GM19238 (cell line): ENCODE measurements around the gene NRDC.
A peak's percentile ranks its signal among the peaks of the same experiment; 100 is the strongest.

ENCODE experiments used
- DNase-seq: peaks from one replicate; pipeline ENCODE4 v3.0.0; 2011; ENCODE audit warnings: low spot score; ENCODE audit not compliant: insufficient read length

NRDC gene, protein sequence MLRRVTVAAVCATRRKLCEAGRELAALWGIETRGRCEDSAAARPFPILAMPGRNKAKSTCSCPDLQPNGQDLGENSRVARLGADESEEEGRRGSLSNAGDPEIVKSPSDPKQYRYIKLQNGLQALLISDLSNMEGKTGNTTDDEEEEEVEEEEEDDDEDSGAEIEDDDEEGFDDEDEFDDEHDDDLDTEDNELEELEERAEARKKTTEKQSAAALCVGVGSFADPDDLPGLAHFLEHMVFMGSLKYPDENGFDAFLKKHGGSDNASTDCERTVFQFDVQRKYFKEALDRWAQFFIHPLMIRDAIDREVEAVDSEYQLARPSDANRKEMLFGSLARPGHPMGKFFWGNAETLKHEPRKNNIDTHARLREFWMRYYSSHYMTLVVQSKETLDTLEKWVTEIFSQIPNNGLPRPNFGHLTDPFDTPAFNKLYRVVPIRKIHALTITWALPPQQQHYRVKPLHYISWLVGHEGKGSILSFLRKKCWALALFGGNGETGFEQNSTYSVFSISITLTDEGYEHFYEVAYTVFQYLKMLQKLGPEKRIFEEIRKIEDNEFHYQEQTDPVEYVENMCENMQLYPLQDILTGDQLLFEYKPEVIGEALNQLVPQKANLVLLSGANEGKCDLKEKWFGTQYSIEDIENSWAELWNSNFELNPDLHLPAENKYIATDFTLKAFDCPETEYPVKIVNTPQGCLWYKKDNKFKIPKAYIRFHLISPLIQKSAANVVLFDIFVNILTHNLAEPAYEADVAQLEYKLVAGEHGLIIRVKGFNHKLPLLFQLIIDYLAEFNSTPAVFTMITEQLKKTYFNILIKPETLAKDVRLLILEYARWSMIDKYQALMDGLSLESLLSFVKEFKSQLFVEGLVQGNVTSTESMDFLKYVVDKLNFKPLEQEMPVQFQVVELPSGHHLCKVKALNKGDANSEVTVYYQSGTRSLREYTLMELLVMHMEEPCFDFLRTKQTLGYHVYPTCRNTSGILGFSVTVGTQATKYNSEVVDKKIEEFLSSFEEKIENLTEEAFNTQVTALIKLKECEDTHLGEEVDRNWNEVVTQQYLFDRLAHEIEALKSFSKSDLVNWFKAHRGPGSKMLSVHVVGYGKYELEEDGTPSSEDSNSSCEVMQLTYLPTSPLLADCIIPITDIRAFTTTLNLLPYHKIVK

DNA sequence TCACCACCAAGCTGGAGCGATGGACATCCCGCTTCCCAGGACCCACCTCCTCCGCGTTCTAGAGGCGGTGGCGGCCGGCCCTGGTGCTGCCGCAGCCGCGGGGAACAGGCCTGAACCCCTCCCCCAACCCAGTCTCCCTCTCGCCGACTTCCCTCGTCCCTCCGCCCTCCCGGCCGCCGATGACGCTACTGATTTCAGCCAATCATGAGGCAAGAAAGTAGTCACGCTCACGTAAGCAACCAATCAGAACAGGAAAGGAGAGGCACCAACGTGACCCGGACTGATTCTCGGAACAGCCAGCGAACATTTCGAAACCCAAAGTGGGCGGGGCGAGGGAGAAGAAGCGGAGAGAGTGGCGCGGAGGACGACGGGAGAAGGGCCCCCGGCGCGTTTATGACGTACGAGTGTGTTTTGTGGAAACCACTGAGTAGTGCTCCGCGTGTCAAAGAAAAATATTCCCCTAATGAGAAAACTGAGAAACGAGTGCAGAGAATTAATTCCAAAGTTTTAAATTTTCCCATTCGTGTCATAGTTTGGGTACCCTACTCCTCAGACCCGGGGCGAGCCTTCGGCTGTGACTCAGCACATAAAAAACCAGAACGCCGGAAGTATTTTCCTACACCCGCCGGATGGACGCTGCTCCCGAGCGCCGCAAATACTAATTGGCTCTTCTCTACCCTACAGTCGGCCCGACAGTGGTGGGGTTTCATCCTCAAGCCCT is at the start of gene NRDC:
Gene NRDC, minus strand, starts transcription at position 112 of the 721 bp plus-strand sequence. CDS start 112 bp downstream, outside the sequence.
- peak; percentile 81 for DNase-seq

DNA sequence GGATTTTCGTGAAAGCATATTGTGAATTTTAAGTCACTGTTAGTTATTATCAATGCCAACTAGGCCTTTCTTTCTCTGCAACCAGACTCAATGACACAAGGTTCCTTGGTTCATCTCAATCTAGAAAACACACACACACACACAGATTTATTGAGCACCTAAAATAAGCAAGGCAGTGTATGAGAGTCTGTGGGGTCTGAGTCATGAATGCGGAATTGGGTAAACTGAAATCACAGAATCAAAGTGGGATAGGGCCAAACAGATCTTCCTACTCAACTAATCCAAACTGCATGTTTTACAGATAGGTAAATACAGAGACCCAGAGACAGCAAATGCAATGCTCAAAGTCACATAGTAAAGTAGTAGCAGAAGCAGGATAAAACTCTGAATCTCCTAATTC is 48.5 kb upstream of the NRDC start:
- no peak for DNase-seq

DNA sequence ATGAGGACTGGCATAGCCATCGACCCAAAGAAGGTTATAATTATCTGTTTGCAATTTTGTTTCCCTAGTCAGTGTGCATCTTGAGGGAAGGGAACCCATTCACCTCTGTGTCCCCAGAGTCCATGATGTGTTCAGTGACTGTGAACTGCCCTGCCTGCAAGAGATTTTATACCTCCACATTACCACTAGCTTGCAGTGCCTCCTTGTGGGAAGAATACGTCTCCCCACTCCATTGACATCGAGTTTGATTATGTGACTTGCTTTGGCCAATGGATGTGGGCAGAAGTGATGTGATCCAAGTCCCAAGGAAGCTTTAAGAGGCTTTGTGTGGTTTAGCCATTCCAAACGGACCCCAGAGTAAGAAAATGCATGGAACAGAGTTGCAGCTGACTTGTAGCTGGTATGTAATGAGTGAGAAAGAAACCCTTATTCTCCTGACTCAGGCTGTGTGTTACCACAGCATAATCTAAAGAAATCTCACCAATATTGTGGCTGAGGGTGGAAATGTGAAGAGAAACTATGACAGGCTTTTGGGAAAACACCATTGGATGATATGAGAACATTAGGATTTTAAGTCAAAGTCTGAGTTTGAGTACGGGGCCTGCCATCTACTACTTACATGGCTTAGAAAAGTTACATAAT is 47.8 kb upstream of the NRDC start:
- DNase-seq: no peak

DNA sequence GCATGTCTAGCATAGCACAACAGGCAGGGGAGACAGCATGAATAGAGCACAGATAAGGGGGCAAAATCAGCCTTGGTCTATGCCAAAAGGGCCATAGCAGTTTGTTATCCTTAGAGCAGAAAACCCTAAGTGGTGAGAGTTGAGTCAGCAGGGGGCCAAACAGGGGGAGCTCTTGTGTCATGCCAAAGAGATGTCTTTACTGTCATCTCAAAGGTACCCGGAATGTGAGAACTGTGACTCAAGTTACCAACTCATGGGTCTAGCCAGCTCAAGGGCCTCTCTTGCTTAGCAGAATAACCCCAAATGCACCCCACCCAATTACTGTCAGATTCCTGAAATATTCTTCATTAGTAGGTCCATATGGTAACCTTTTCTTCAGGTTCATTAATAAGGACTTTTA is 45.9 kb upstream of the NRDC start:
- DNase-seq: no peak

DNA sequence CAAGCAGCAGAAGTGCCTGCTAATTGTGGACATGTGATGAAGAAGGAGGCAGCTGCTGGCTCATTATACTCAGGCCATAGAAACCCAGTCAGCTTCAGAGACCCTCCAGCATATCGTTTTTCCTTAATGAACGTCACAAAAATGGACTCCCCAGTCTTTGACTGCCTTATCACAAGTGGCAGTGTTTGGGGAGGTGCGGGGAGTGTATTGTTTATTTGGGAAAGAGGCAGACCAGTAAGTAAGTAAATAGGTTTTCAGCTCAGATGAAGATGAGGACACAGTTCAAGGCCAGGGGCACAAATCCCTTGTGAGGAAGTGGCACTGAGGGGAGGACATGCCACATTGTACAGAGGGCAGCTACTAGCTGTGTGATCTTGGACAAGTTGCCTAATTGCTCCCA is 43.5 kb upstream of the NRDC start:
- no peak for DNase-seq

DNA sequence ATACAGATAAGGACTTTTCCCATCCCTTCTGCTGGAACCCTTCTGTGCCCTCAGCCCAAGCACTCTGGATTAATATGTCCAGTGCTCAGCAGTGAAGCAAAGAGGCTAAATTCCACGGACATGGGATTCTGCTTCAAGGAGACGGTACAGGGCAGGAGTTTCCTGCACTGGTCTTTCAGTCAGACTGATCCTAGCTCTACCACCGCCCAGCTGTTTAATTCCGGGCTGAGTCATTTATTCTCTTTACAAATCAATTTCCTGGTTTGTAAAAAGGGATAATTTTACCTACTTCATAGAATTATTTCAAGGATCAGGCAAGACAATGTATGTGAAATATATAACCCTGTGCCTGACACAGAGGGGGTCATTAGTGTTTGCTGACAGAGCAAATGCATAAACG is 41.6 kb upstream of the NRDC start:
- no peak for DNase-seq

DNA sequence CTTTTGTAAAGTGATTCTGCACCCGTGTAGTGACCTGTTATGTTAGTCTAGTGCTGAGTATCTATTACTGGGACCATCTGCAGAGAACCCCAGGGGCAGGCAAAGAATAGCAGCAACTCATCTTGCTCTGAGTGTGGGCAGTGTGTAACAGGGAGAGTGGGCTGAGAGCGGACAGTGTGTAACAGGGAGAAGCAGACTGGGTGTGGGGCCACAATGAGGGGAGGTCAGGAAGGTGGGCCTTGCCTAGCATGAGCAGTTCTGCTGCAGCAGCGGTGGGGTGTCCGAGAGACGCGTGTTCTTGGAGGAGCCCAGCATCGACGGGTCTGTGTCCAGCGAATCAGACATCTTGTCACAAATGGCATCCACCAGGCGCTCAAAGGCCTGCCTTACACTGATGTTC is 41.2 kb upstream of the NRDC start:
- DNase-seq: no peak

DNA sequence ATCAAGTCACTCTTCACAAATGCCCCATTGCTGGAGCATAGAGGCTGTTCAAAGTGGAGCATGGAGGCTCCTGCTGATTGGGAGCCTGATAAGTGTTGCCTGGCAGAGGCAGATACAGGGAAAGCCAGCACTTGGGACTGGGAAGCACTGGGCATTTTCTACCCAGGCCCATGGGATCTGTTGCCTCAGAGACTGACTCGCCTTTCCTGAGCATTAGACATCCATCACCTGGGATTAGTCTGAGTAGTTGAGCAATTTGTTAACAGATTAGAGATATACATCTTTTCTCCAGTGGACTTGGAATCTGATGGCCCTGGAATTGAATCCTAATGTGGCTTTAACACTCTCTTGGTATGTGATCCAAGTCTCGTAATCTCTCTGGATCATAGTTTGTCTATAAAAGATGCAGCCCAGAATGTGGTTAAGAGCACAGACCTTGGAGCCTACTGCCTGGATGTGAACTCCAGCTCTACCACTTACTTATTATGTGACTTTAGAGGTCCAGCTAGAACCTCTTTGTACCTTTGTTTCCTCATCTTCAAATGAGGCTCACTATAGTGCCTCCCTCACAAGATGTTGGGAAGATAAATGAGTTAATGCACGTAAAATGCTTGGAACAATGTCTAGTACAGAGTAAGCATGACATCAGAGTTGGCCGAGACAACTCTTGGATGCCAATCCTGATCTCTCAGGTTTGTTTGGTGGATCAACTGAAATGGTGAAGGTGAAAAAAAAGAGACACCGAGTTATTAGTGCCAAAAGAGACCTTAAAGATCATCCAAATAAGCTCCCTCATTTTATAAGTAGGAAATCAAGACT is 38.3 kb upstream of the NRDC start:
- DNase-seq: no peak

DNA sequence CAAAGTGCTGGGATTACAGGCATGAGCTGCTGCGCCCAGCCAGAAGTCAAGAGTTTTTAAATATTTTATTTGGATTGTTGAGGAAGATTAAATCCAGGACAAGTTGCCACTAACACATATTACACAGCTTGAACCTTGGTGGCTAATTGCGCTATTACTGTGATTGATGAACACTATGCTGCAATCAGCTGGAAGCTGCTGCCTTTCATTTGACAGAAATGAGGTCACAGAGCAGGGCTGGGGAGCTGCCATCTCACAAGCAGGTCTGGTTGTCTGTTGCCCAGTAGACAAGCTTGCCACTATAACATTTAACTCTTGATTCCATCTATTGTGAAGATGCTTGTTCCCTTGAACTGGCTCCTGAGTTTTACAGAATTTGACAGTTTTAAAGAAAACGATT is 37.4 kb upstream of the NRDC start:
- DNase-seq: no peak

DNA sequence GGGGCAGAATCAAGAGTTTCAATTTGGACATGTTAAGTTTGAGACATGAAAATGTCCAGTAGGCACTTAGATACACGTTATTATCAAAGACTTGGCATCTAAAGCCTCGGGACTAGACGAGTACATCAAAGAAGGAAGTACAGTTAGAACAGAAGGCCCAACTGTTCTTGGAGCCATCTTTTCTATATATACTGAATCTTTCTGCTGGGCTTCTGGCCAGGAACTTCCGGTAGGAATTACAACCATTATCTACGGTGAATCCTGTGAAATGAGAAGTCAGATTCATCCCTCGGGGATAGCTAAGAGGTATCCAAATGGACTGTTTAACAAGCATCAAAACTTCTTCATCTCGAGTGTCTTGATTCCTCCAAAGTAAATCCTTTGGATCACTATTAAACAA is 34.4 kb upstream of the NRDC start:
- DNase-seq: no peak

DNA sequence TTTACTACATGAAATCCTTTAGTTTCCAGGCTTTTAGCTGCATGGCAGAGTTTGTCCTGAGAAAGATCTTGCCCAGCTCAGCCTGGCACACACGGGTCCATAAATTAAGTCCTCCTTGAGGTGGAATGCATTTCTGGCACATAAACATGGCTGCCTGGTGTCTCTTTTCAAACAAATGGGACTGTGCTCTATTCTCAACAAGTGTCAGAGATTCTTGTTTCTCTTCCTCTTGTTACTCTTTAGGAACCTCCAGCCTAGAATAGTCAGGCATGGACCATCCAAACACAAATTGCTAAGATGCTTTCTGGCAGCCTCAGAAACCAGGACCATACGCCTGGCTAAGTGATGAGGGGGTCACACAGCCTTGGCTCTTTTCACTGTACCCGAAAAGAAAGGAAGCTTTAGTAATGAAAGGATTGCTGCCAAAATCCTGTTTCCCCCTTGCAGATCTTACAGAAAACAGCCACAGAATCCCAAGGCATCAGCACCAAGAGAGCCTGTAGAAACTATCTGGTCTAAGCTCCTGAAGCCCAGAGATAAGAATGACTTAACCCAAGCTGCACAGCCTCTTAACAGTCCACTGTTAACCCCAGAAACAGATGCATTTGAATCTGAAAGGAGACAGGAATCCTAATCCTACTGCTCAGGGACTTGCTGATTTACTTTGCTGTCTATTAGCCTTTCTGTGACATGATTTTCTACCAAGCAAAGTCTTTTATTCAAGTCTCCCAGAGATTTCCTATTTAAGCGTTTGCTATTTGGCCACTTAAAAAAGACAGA is 31.9 kb upstream of the NRDC start:
- no peak for DNase-seq

DNA sequence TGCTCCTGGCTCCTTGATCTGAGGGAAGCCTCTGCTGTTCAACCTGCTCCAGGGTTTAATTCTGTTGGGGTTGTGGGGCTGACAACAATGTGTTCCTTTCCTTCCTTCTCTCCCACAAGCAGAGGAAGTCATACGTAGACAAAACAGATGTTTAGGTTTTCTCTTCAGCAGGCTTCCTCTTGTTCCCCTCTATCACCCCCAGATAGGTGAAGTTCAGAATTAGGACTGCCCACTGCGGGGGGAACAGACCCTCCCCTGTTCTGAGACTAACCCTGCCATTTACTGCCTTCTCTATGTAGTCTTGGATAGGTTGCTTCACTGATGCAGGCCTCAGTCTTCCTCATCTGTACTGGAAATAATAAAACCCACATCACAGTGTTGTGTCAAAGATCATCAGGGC is 30.0 kb upstream of the NRDC start:
- no peak for DNase-seq

DNA sequence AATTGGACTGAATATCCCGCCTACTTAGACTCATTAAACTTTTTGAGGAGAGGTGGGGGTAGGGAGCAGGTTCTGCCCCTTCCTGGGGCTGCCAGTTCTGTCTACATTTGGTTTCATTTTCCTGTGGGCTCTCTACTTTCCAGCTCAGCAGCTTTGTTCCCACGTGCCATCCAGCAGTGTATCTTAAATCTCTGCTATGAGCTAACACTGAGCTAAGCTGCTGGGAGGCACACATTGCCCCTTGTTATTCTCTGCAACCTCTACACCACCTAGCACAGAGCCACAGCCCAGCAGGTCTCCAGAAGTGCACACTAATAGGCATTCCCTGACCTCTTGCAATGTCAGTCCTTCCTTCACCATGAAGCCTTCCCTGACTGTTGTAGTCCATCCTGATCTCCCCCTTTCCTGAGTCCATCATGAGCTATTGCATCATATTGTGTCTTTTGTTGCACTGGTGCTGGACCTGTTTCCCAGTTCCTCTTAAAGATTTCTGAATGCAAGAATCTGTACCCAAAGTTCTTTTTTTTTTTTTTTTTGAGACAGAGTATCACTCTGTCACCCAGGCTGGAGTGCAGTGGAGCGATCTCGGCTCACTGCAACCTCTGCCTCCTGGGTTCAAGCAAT is 28.7 kb upstream of the NRDC start:
- DNase-seq: no peak

DNA sequence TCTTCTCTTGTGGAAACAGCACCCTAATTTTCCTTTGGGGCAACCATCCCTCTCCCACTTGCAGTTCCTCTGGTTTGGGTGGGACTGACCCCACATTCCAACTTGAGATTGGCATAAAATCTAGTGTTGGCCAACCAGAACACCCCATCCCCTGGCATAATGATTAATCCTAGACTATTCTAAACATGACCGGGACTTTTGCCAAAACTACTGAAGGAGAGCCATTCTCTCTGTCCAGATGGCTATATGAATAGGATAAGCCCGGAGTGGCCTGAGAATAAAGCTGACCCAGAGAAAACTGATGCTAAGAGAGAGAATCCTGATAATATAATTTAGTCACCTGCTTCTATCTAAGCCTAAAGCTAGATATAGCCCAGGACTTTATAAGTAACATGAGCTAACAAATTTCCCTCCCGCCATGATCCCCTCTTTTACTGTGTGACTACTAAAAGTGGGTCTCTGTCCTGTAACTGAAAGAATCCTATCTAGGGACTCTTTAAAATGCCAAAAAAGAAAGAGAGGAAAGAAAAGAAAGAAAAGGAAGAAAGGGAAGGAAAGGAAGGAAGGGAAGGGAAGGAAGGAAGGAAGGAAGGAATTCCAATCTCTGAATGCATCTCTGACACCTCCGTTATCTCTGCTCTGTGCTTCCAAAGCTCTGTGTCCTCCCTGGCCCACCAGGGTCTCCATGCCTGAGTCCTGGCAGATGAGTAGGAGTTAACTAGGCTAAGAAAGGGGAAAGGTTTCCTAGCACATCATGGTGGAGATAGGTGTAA is 28.0 kb upstream of the NRDC start:
- no peak for DNase-seq

DNA sequence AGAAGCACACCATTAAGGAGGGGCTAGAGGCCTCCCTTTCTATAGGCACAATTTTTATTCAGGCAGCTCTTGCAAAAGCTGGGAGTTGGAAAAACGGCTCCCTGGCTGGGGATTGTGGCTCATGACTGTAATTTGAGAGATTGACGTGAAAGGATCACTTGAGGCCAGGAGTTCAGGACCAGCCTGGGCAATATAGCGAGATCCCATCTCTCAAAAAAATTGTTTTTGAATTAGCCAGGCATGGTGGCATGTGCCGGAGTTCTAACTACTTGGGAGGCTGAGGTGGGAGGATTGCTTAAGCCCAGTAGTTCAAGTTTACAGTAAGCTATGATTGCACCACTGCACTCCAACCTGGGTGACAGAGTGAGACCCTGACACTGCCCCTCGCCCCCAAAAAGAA is 23.9 kb upstream of the NRDC start:
- DNase-seq: no peak

DNA sequence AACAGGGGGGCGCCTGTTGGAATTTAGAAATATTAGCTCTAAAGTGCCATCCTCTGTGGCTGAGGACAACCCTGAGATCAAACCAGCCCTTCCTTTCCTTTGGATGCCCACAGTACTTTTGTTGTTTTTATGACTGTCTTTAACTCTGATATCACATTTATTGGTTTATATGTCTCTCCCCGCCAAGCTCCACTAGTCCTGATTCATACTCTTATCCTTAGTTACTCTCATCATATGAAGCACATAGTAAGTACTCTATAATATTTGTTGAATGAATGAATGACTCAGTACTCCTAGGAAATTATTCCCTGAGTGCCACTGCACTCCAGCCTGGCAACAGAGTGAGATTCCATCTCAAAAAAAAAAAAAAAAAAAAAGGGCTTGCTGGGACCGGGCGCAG is 22.6 kb upstream of the NRDC start:
- DNase-seq: no peak

DNA sequence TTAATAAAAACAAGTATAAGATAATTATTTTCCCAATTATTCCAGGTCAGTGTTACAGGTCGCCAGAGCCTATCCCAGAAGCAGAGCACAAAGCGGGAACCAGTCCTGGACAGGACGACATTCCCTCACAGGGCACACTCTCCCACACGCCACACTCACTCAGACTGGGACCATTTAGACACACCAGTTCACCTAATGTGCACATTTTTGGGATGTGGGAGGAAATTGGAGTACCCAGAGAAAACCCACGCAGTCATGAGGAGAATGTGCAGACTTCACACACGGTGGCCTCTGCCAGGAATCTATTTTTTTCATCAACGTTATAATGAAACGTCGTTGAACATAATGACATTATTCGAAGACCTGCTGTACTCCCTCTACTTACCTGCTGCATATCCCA is 20.5 kb upstream of the NRDC start:
- no peak for DNase-seq

DNA sequence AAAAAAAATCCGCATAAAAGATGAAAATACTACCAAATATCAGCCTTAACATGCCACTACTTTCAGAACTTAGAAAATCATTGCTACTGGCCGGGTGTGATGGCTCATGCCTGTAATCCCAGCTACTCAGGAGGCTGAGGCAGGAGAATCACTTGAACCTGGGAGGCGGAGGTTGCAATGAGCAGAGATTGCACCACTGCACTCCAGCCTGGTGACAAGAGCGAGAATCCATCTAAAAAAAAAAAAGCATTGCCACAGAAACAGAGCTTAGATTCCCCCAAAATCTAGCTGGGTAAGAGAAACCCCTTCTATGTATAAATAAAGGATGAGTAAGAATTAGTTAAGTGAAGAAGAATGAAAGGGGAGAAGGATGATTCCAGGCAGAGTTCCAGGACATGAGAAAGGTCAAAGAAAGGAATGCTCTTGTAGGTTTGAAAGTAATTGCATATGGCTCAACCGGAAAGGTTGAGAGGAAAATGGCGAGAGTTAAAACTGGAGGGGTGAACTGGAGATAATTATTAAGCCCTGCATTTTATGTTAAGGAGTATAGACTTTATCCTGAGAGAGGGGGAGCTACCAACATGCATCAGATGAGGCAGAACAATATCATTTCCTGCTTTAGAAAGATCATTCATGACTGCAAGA is 19.7 kb upstream of the NRDC start:
- no peak for DNase-seq
